Measurements from ENCODE around the gene RENBP. TPM values are rescaled to one million over a fixed set of nuclear protein-coding genes. Genes with fewer than 3 reads are reported as not detected.

RENBP gene
- total RNA-seq, 2 donors from 2014 or later = 12.0 to 17.5 TPM

- Histone ChIP-seq H3K4me1 (ENCODE audit: control insufficient read depth, insufficient read depth, low read length) (no peaks in the 10 kb centered on the region), H3K9me3 (ENCODE audit: control insufficient read depth, low read length) (no peaks in the 10 kb centered on the region), H3K4me3 (ENCODE audit: low read length) (no peak overlapping the region), H3K27ac (ENCODE audit: low read depth, low read length) (no peak overlapping the region), H3K27me3 (ENCODE audit: control insufficient read depth, insufficient read depth, low read length, poor library complexity, severe bottlenecking) (no peaks in the 10 kb centered on the region), H3K36me3 (ENCODE audit: control insufficient read depth, insufficient read depth, low read length) (peaks cover 8% of the 10 kb centered on the region), H3K9ac (ENCODE audit: extremely low read depth, low read length, poor library complexity, severe bottlenecking) (no peak overlapping the region)
- Mint-ChIP-seq H3K4me3 (no peak overlapping the region), H3K4me1 (peaks cover 7% of the 10 kb centered on the region), H3K27me3 (ENCODE audit: insufficient read depth) (no peaks in the 10 kb centered on the region), H3K9me3 (peaks cover 72% of the 10 kb centered on the region), H3K27ac (no peak overlapping the region), H3K36me3 (ENCODE audit: low read depth) (peaks cover 14% of the 10 kb centered on the region)
- no peak for TF ChIP-seq CTCF (conservative IDR thresholded peaks at IDR 0.05)
- DNase-seq = no peak
- 80 to 95% methylated on average over 1 to 10 of the region's 10 CpGs for WGBS, 2 experiments (ENCODE audit: insufficient coverage in 1 of 2, insufficient read length in 1 of 2)
Observed at GRCh38 chrX:153929576-153929975, 14.9 kb downstream of the RENBP start.

GRCh38 chrX:153928846-153929245, 15.6 kb downstream of the RENBP start:
- Mint-ChIP-seq H3K4me3 (peak overlapping the region; percentile 71), H3K9me3 (peaks cover 71% of the 10 kb centered on the region), H3K27ac (no peak overlapping the region), H3K36me3 (ENCODE audit: low read depth) (peaks cover 14% of the 10 kb centered on the region), H3K4me1 (peaks cover 3% of the 10 kb centered on the region), H3K27me3 (ENCODE audit: insufficient read depth) (no peaks in the 10 kb centered on the region)
- H3K9ac ChIP-seq (ENCODE audit: extremely low read depth, low read length, poor library complexity, severe bottlenecking) = no peak overlapping the region
- H3K9me3 ChIP-seq (ENCODE audit: control insufficient read depth, low read length) = no peaks in the 10 kb centered on the region
- H3K36me3 ChIP-seq (ENCODE audit: control insufficient read depth, insufficient read depth, low read length) = peaks cover 8% of the 10 kb centered on the region
- DNase-seq = no peak
- WGBS, 2 experiments (ENCODE audit: insufficient coverage in 1 of 2, insufficient read length in 1 of 2) = 80 to 85% methylated on average over 4 to 6 of the region's 9 CpGs
- H3K4me1 ChIP-seq (ENCODE audit: control insufficient read depth, insufficient read depth, low read length) = no peaks in the 10 kb centered on the region
- H3K27ac ChIP-seq (ENCODE audit: low read depth, low read length) = no peak overlapping the region
- no peak for TF ChIP-seq CTCF (conservative IDR thresholded peaks at IDR 0.05)
- no peak overlapping the region for H3K4me3 ChIP-seq (ENCODE audit: low read length)
- no peaks in the 10 kb centered on the region for H3K27me3 ChIP-seq (ENCODE audit: control insufficient read depth, insufficient read depth, low read length, poor library complexity, severe bottlenecking)

GRCh38 chrX:153927922-153928760, 16.3 kb downstream of the RENBP start:
- H3K4me1 Mint-ChIP-seq = peaks cover 2% of the 10 kb centered on the region
- peaks cover 13% of the 10 kb centered on the region for H3K36me3 Mint-ChIP-seq (ENCODE audit: low read depth)
- H3K9me3 ChIP-seq (ENCODE audit: control insufficient read depth, low read length) = no peaks in the 10 kb centered on the region
- peak overlapping the region; percentile 79 for H3K9ac ChIP-seq (ENCODE audit: extremely low read depth, low read length, poor library complexity, severe bottlenecking)
- H3K9me3 Mint-ChIP-seq = peaks cover 70% of the 10 kb centered on the region
- peaks cover 8% of the 10 kb centered on the region for H3K36me3 ChIP-seq (ENCODE audit: control insufficient read depth, insufficient read depth, low read length)
- no peak for TF ChIP-seq CTCF (conservative IDR thresholded peaks at IDR 0.05)
- WGBS, 2 experiments (ENCODE audit: insufficient coverage in 1 of 2, insufficient read length in 1 of 2) = 0% methylated on average over 73 of the region's 76 CpGs; no CpG with 5 or more reads in 1 of the 2 experiments
- DNase-seq = peak; percentile 96
- H3K4me3 ChIP-seq (ENCODE audit: low read length) = peak overlapping the region; percentile 82
- no peaks in the 10 kb centered on the region for H3K27me3 ChIP-seq (ENCODE audit: control insufficient read depth, insufficient read depth, low read length, poor library complexity, severe bottlenecking)
- no peaks in the 10 kb centered on the region for H3K4me1 ChIP-seq (ENCODE audit: control insufficient read depth, insufficient read depth, low read length)
- no peaks in the 10 kb centered on the region for H3K27me3 Mint-ChIP-seq (ENCODE audit: insufficient read depth)
- peak overlapping the region; percentile 94 for H3K27ac ChIP-seq (ENCODE audit: low read depth, low read length)
- peak overlapping the region; percentile 86 for H3K27ac Mint-ChIP-seq
- peak overlapping the region; percentile 71 for H3K4me3 Mint-ChIP-seq
